GM15510 (cell line): ENCODE measurements around the gene RBMY1B.
"Not testable (repeated sequence)": the region's sequence is repeated elsewhere in the genome, so short reads cannot be mapped to it uniquely, and the experiment has no call there.

Experiments
- POLR2A ChIP-seq: IDR thresholded peaks from 3 replicates; pipeline ENCODE4 v1.6.1; 2011; ENCODE audit warnings: borderline replicate concordance; ENCODE audit not compliant: insufficient read length; ENCODE audit errors: extremely low read depth

Gene RBMY1B

GRCh38 chrY:21511038-21511437 lies at the start of gene RBMY1B:
RBMY1B (plus strand) TSS chrY:21511338; CDS start chrY:21513351, 2,013 bp downstream.
- not testable (repeated sequence) for TF ChIP-seq POLR2A

GRCh38 chrY:21482967-21483366 lies 28.2 kb upstream of the RBMY1B start:
- TF ChIP-seq POLR2A = no peak

GRCh38 chrY:21534579-21534978 lies 23.4 kb downstream of the RBMY1B start, which contains the start of gene RBMY1A1:
RBMY1A1 (plus strand) TSS chrY:21534879; CDS start chrY:21536892, 2,013 bp downstream.
- not testable (repeated sequence) for TF ChIP-seq POLR2A
